Calu3 (cell line): ENCODE measurements around the gene DNAJC4. TPM values are rescaled to one million over a fixed set of nuclear protein-coding genes. Genes with fewer than 3 reads are reported as not detected.
A peak's percentile ranks its signal among the peaks of the same experiment; 100 is the strongest.

ENCODE experiments used
- BruUV-seq: library from RNA; stranded (reverse); fragments of 400-500 nt; replicated peaks from 2 replicates; lab custom pipeline; 2021; lab: Mats Ljungman, UMichigan
- CTCF ChIA-PET: fragments of 300-600 bp; sonication (Branson Sonifier 250); formaldehyde crosslinking; loops from one replicate; lab custom pipeline; 2022; ENCODE audit warnings: antibody characterized with exemption; lab: Charles Lee
- DNase-seq: peaks from one replicate; pipeline ENCODE4 v3.0.0; 2022
- H3K27ac Mint-ChIP-seq: one replicate; pipeline ENCODE4 v1.8.0; 2022; ENCODE audit warnings: mixed read lengths; ENCODE audit not compliant: unreplicated experiment
- H3K27me3 Mint-ChIP-seq: one replicate; pipeline ENCODE4 v1.8.0; 2022; ENCODE audit warnings: mixed read lengths; ENCODE audit not compliant: unreplicated experiment
- H3K36me3 Mint-ChIP-seq: one replicate; pipeline ENCODE4 v1.8.0; 2022; ENCODE audit warnings: mild to moderate bottlenecking, moderate library complexity, mixed read lengths; ENCODE audit not compliant: insufficient read depth, unreplicated experiment
- H3K4me1 Mint-ChIP-seq: one replicate; pipeline ENCODE4 v1.8.0; 2022; ENCODE audit warnings: mild to moderate bottlenecking, low read depth, mixed read lengths; ENCODE audit not compliant: unreplicated experiment
- H3K4me3 Mint-ChIP-seq: one replicate; pipeline ENCODE4 v1.8.0; 2022; ENCODE audit warnings: mild to moderate bottlenecking, low read depth, moderate library complexity, mixed read lengths; ENCODE audit not compliant: unreplicated experiment
- H3K9me3 Mint-ChIP-seq: one replicate; pipeline ENCODE4 v1.8.0; 2022; ENCODE audit warnings: low read depth, mixed read lengths; ENCODE audit not compliant: unreplicated experiment
- intact Hi-C: fragments of 100-400 bp; cut with micrococcal nuclease; formaldehyde crosslinking; loops from one replicate; pipeline ENCODE4 v1.10.0; 2022; ENCODE audit not compliant: unreplicated experiment
- total RNA-seq: library from RNA; stranded (reverse); gene quantifications from 2 replicates; pipeline ENCODE4 v1.2.3, GENCODE V29; 2022
- TF ChIP-seq, protein P1 (sequence below): fragments of 200-600 bp; IDR thresholded peaks from one replicate; pipeline ENCODE4 v1.8.0; 2022; ENCODE audit warnings: antibody characterized with exemption; ENCODE audit not compliant: unreplicated experiment

Gene DNAJC4
- total RNA-seq, 1 experiment from 2014 or later, result 26.6 TPM

DNA sequence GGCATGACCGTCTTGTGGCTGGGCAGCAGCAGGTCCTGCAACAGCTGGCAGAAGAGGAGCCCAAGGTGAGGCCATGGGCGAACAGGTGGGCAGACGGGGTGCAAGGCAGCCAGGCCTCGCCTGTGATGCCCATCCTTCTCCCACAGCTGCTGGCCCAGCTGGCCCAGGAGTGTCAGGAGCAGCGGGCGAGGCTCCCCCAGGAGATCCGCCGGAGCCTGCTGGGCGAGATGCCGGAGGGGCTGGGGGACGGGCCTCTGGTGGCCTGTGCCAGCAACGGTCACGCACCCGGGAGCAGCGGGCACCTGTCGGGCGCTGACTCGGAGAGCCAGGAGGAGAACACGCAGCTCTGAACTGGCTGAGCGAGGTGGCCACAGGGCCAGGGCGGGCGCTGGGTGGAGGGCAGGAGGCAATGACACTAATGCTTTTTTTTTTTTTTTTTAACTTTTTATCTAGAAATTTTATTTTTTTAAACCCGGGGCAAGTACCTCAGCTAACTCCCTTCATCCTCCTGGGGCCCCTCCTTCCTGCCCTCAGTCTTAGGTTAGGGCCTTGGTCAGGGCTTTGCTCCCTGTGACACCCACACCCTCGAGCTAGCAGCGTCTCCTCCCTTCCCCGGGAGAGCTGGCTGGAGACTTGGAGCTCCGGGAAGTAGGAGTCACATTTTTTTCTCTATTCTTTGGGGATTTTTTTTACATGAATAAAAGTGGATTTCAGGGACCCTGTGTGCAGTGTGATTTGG, 37.0 kb downstream of the DNAJC4 start:
- no peak overlapping the region for H3K4me3 Mint-ChIP-seq
- peaks cover 61% of the 10 kb centered on the region for H3K36me3 Mint-ChIP-seq
- H3K27me3 Mint-ChIP-seq, result no peaks in the 10 kb centered on the region
- H3K27ac Mint-ChIP-seq, result no peak overlapping the region
- H3K4me1 Mint-ChIP-seq, result peaks cover 18% of the 10 kb centered on the region
- no peak for DNase-seq
- no peaks in the 10 kb centered on the region for H3K9me3 Mint-ChIP-seq
- TF ChIP-seq, protein P1, sequence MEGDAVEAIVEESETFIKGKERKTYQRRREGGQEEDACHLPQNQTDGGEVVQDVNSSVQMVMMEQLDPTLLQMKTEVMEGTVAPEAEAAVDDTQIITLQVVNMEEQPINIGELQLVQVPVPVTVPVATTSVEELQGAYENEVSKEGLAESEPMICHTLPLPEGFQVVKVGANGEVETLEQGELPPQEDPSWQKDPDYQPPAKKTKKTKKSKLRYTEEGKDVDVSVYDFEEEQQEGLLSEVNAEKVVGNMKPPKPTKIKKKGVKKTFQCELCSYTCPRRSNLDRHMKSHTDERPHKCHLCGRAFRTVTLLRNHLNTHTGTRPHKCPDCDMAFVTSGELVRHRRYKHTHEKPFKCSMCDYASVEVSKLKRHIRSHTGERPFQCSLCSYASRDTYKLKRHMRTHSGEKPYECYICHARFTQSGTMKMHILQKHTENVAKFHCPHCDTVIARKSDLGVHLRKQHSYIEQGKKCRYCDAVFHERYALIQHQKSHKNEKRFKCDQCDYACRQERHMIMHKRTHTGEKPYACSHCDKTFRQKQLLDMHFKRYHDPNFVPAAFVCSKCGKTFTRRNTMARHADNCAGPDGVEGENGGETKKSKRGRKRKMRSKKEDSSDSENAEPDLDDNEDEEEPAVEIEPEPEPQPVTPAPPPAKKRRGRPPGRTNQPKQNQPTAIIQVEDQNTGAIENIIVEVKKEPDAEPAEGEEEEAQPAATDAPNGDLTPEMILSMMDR, result no peak
- intact Hi-C loops, result no loop called here
- no TSS peak for BruUV-seq
- CTCF ChIA-PET, result interaction anchor here (0.7 kb wide), 1 partner anchor 17 kb away, joined by 8 read pairs; no protein-coding TSS in a partner anchor

DNA sequence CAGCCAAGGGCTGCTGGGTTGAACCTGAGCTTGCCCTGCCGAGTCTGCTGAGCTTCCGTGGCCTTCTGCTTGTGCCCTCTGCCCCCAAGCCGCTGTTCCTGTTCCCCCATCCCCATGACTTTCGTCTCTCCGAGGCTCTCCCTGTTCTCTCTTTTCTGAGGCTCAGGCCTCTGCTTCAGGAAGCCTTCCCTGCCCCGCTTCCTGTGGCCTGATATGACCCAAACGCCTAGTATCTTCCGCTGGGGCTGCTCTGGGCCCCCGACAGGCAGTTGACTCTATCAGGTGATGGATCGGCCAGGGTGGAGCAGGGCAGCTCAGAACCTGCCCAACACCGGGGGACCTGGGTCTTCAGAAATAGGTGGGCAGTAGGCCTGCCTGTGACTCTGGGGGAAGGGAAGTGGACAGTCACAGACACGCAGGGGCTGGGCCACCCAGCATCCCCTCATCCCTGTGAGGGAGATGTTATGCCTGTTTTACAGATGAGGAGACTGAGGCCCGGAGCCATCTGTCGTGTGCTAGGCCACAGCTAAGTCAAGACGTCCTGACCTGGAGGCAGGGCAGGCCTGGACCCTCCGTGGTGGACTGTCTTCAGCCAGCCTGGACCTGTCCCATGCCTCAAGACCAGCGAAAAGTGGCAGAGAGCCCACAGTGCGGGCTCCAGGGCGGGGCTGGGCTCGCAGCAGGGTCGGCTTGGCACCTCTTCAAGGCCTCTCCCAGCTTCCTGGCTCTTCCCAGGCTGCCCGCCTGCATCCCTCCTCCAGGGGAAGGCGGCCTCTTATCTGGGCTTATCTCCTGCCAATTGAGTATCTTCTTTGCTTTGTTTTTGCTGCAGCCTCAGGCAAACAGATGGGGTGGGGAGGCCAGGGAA, 37.9 kb downstream of the DNAJC4 start:
- H3K27ac Mint-ChIP-seq, result peak overlapping the region; percentile 97
- peak overlapping the region; percentile 94 for H3K4me3 Mint-ChIP-seq
- TF ChIP-seq, protein P1, result no peak
- peaks cover 18% of the 10 kb centered on the region for H3K4me1 Mint-ChIP-seq
- CTCF ChIA-PET, result interaction anchor here (0.5 to 1.4 kb wide), 6 partner anchors 8 to 87 kb away, joined by 3 to 8 read pairs (median 4); partner anchors contain the start of gene FKBP2
- intact Hi-C loops, result no loop called here
- H3K27me3 Mint-ChIP-seq, result no peaks in the 10 kb centered on the region
- peaks cover 58% of the 10 kb centered on the region for H3K36me3 Mint-ChIP-seq
- no peak for DNase-seq
- BruUV-seq, result no TSS peak
- no peaks in the 10 kb centered on the region for H3K9me3 Mint-ChIP-seq

DNA sequence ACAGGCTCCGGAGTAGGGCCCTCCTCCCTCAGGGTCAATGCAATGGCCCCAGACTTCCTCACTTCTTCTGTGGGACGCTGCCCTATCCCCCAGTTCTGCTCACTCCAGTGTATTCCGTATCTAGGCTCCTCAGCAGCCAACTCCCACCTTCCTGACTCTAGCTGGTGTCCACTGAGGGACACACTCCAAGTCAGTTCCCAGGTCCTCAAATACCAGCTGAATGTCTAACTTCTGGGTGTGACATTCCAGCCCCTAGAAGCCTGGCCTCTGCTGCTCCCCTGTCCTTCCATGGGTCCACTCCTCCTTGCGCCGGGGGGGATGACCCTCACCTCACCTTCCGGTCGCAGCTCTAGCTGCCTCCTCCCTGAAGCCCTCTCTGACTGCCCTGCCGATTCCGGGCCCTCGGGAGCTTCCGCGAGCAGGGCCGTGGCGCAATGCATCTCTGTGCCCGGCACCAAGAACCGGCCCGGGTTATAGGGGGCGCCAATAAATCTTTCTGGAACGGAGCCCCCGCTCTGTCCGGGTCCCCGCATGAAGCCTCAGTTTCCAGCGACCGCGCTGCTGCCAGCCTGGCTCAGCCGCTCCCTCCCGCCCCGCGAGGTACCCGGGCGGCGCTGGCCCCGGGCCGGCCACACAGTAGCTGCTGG, 38.7 kb downstream of the DNAJC4 start:
- Mint-ChIP-seq H3K36me3 (peaks cover 60% of the 10 kb centered on the region), H3K9me3 (no peaks in the 10 kb centered on the region), H3K27ac (peak overlapping the region; percentile 97), H3K4me1 (peaks cover 18% of the 10 kb centered on the region), H3K27me3 (no peaks in the 10 kb centered on the region), H3K4me3 (peak overlapping the region; percentile 94)
- CTCF ChIA-PET, result interaction anchor here (0.5 to 1.4 kb wide), 6 partner anchors 9 to 86 kb away, joined by 3 to 7 read pairs (median 4); partner anchors contain the start of genes ESRRA and FKBP2
- intact Hi-C loops, result no loop called here
- DNase-seq, result peak; percentile 56
- TF ChIP-seq, protein P1, result no peak
- BruUV-seq, result no TSS peak
